Neuronal stem cell (in vitro differentiated cells): Measurements from ENCODE around the gene ATP6V1A.

ENCODE experiments used
- DNase-seq: peaks from one replicate; pipeline ENCODE4 v3.0.0-alpha.2; 2013; ENCODE audit warnings: low spot score
- H2AFZ ChIP-seq: one replicate; pipeline ENCODE4 v1.6.1; 2013; ENCODE audit warnings: mild to moderate bottlenecking, low read length, inconsistent platforms
- H2AK5ac ChIP-seq: 2 replicates; pipeline ENCODE4 v1.6.1; 2013; ENCODE audit warnings: low read depth, mild to moderate bottlenecking, inconsistent platforms, low read length, moderate library complexity, mixed read lengths
- H2BK120ac ChIP-seq: 2 replicates; pipeline ENCODE4 v1.6.1; 2013; ENCODE audit warnings: low read depth, mild to moderate bottlenecking, inconsistent platforms, low read length, moderate library complexity, mixed read lengths
- H2BK12ac ChIP-seq: one replicate; pipeline ENCODE4 v1.6.1; 2013; ENCODE audit warnings: low read length, inconsistent platforms
- H2BK15ac ChIP-seq: 2 replicates; pipeline ENCODE4 v1.6.1; 2013; ENCODE audit warnings: mild to moderate bottlenecking, low read length, inconsistent platforms, mixed read lengths
- H2BK5ac ChIP-seq: one replicate; pipeline ENCODE4 v1.6.1; 2013; ENCODE audit warnings: inconsistent platforms, mild to moderate bottlenecking, low read length, moderate library complexity
- H3K14ac ChIP-seq: one replicate; pipeline ENCODE4 v1.6.1; 2013; ENCODE audit warnings: low read length, inconsistent platforms
- H3K18ac ChIP-seq: 2 replicates; pipeline ENCODE4 v1.6.1; 2013; ENCODE audit warnings: low read length, inconsistent platforms
- H3K23ac ChIP-seq: 2 replicates; pipeline ENCODE4 v1.6.1; 2013; ENCODE audit warnings: low read depth, mild to moderate bottlenecking, mixed read lengths, low read length, inconsistent platforms; ENCODE audit not compliant: poor library complexity
- H3K27ac ChIP-seq: replicated peaks from 3 replicates; pipeline ENCODE4 v1.5.1; 2013; ENCODE audit warnings: low read length, inconsistent platforms
- H3K27me3 ChIP-seq, 3 experiments: 2 replicates each; pipeline ENCODE4 v1.6.1; 2013; ENCODE audit warnings: low read length in 3 of 3, mild to moderate bottlenecking in 2 of 3, inconsistent platforms in 1 of 3, low read depth in 1 of 3, mixed read lengths in 1 of 3, moderate library complexity in 1 of 3; ENCODE audit not compliant: control insufficient read depth in 3 of 3, insufficient read depth in 3 of 3
- H3K36me3 ChIP-seq, 2 donors: replicated peaks in 1 of 2; 2 replicates each; pipeline ENCODE4 v1.6.1; 2013; ENCODE audit warnings: low read length in 2 of 2; ENCODE audit not compliant: control insufficient read depth in 2 of 2, insufficient read depth in 2 of 2
- H3K4ac ChIP-seq: 2 replicates; pipeline ENCODE4 v1.6.1; 2013; ENCODE audit warnings: inconsistent platforms, mild to moderate bottlenecking, low read length, moderate library complexity
- H3K4me1 ChIP-seq, 2 donors: 1 replicate in 1 of 2; 2 replicates in 1 of 2; pipeline ENCODE4 v1.6.1; 2013; ENCODE audit warnings: low read length in 2 of 2, low read depth in 1 of 2; ENCODE audit not compliant: control insufficient read depth in 2 of 2, insufficient read depth in 1 of 2
- H3K4me2 ChIP-seq: one replicate; pipeline ENCODE4 v1.6.1; 2013; ENCODE audit warnings: mild to moderate bottlenecking, low read length, inconsistent platforms; ENCODE audit not compliant: insufficient read depth, poor library complexity, severe bottlenecking
- H3K4me3 ChIP-seq, 2 donors: 2 replicates each; pipeline ENCODE4 v1.5.1; 2013; ENCODE audit warnings: low read length in 2 of 2, mild to moderate bottlenecking in 2 of 2, inconsistent platforms in 1 of 2, moderate library complexity in 1 of 2
- H3K79me1 ChIP-seq: one replicate; pipeline ENCODE4 v1.6.1; 2013; ENCODE audit warnings: low read depth, mild to moderate bottlenecking, inconsistent platforms, low read length, moderate library complexity
- H3K9ac ChIP-seq: one replicate; pipeline ENCODE4 v1.6.1; 2013; ENCODE audit warnings: mild to moderate bottlenecking, low read depth, low read length, inconsistent platforms; ENCODE audit not compliant: poor library complexity
- H3K9me3 ChIP-seq, 2 donors: replicated peaks in 1 of 2; 2 replicates each; pipeline versions ENCODE3 to v1.6.1; 2013; ENCODE audit warnings: low read length in 2 of 2, mild to moderate bottlenecking in 2 of 2, inconsistent platforms in 1 of 2, low read depth in 1 of 2, mixed read lengths in 1 of 2, moderate library complexity in 1 of 2; ENCODE audit not compliant: control insufficient read depth in 2 of 2, insufficient read depth in 1 of 2
- H4K8ac ChIP-seq: one replicate; pipeline ENCODE4 v1.6.1; 2013; ENCODE audit warnings: low read depth, mild to moderate bottlenecking, inconsistent platforms, low read length, moderate library complexity
- H4K91ac ChIP-seq: one replicate; pipeline ENCODE4 v1.6.1; 2013; ENCODE audit warnings: low read length, low read depth, mild to moderate bottlenecking, inconsistent platforms; ENCODE audit not compliant: poor library complexity
- WGBS, 2 donors: extraction: QIAGEN DNeasy Blood & Tissue Kit; methylation state at CpG; one replicate each; pipeline ENCODE4 v1.1.7; 2013; ENCODE audit warnings: missing lambda C conversion rate in 2 of 2, mixed read lengths in 1 of 2; ENCODE audit not compliant: insufficient read length in 2 of 2, insufficient replicate concordance in 1 of 2; ENCODE audit errors: extremely low coverage in 2 of 2; 5-methylcytosine and 5-hydroxymethylcytosine counted together

ATP6V1A gene

GRCh38 chr3:113745756-113746547 is 883 bp upstream of the ATP6V1A start, which contains the start of gene NAA50:
Gene NAA50 (minus strand): TSS chr3:113746249. CDS start chr3:113745949, 300 bp downstream.
- H2BK15ac ChIP-seq, result peak within 1 kb of the TSS; percentile 27
- H3K27me3 ChIP-seq, result no peaks in the 10 kb centered on the region
- H3K9me3 ChIP-seq, result no peaks in the 10 kb centered on the region
- H4K8ac ChIP-seq, result no peak within 1 kb of the TSS
- H4K91ac ChIP-seq, result no peak within 1 kb of the TSS
- peak within 1 kb of the TSS; percentile 98 for H3K27ac ChIP-seq
- peaks cover 2 to 33% of the 10 kb centered on the region in 2 donors for H3K36me3 ChIP-seq
- peak within 1 kb of the TSS; percentile 96 for H3K18ac ChIP-seq
- peak within 1 kb of the TSS; percentile 91 to 97 for H3K4me3 ChIP-seq
- H3K14ac ChIP-seq, result peak within 1 kb of the TSS; percentile 25
- H3K9ac ChIP-seq, result peak within 1 kb of the TSS; percentile 93
- DNase-seq, result peak; percentile 89
- no CpG with 5 or more reads among the region's 72 CpGs for WGBS, 2 donors
- peak within 1 kb of the TSS; percentile 77 for H3K4ac ChIP-seq
- peak within 1 kb of the TSS; percentile 71 for H2BK5ac ChIP-seq
- H3K23ac ChIP-seq, result peak within 1 kb of the TSS; percentile 96
- H3K79me1 ChIP-seq, result peaks cover 7% of the 10 kb centered on the region
- peak within 1 kb of the TSS; percentile 98 for H2AFZ ChIP-seq
- H3K4me1 ChIP-seq, result peaks cover 4 to 25% of the 10 kb centered on the region in 2 donors
- peak within 1 kb of the TSS; percentile 84 for H3K4me2 ChIP-seq
- no peak within 1 kb of the TSS for H2BK12ac ChIP-seq
- peak within 1 kb of the TSS; percentile 85 for H2AK5ac ChIP-seq
- H2BK120ac ChIP-seq, result no peak within 1 kb of the TSS

DNA sequence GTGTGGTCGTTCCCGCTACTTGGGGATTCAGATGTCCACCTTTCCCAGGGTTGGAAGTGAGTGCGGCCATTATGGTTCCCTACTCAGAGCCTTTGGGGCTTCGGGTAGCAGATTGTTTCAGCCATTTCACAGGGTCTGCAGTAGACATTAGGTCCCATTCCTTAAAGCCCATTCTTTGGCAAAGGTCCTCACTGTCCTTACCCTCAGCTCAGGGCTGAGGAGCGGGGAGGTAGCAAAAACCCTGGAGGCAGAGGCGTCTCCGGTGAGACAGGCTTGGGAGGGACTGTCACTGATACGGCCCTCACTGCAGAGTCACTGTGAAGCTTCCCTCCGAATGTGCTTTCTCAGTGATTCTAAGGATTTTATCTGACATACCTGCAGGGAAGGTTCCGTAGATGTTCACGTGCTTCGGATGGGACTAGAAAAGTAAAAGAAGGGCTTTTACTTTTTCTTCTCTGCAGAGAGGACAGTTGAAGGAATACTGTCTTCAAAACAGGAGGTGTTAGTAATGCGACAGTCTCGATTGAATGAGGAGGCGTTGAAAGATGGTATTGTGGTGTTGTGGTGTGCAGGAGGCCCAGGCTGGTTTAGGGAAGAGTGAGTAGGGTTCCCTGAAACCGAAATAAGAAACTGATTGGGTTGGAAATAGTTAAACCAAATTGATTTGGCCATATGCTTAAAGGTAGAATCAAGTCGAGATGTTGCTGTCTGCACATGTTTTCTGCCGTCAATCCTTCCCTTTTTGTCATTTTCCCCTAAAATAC is 630 bp downstream of the ATP6V1A start:
- peak overlapping the region; percentile 64 for H3K27ac ChIP-seq
- no peaks in the 10 kb centered on the region for H3K27me3 ChIP-seq
- peaks cover 7% of the 10 kb centered on the region for H3K79me1 ChIP-seq
- no peak overlapping the region for H2BK120ac ChIP-seq
- H3K18ac ChIP-seq, result peak overlapping the region; percentile 15
- peak overlapping the region; percentile 84 for H3K4me2 ChIP-seq
- no peak overlapping the region for H3K14ac ChIP-seq
- peak overlapping the region; percentile 98 for H2AFZ ChIP-seq
- H3K4me1 ChIP-seq, result peaks cover 4 to 25% of the 10 kb centered on the region in 2 donors
- H3K4ac ChIP-seq, result no peak overlapping the region
- DNase-seq, result peak; percentile 6
- peaks cover 0 to 18% of the 10 kb centered on the region in 2 donors for H3K36me3 ChIP-seq
- no peak overlapping the region for H2BK15ac ChIP-seq
- H3K9me3 ChIP-seq, result no peaks in the 10 kb centered on the region
- H3K4me3 ChIP-seq, result peak overlapping the region; percentile 91 to 97
- H4K8ac ChIP-seq, result no peak overlapping the region
- H2AK5ac ChIP-seq, result no peak overlapping the region
- peak overlapping the region; percentile 85 for H3K9ac ChIP-seq
- H2BK5ac ChIP-seq, result no peak overlapping the region
- WGBS, 2 donors, result no CpG with 5 or more reads among the region's 18 CpGs
- no peak overlapping the region for H2BK12ac ChIP-seq
- no peak overlapping the region for H3K23ac ChIP-seq
- H4K91ac ChIP-seq, result no peak overlapping the region

DNA sequence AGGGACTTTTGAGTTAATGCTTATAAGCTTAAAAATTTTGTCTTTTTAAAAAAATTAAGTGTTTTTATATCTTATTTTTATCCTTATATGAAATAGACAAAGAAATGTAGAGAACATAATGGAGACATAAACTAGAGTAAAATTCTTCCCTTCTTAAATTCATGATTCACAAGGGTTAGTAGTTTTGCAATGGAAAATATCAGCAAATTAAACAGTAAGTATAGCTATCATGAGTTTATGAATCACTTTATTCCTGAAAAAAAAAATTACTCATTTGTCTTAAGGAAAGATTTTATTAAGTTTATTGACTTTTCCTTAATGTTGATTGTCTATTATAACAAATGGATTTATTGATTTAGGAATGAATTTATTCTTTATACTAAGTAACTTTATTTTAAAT is 4.3 kb downstream of the ATP6V1A start:
- no peak overlapping the region for H2BK120ac ChIP-seq

More for the DNA sequence above, 4.3 kb downstream of the ATP6V1A start:
- Histone ChIP-seq H3K79me1 (no peaks in the 10 kb centered on the region), H3K14ac (no peak overlapping the region), H3K9me3 (no peaks in the 10 kb centered on the region), H2AK5ac (no peak overlapping the region), H3K4me2 (no peak overlapping the region), H3K27ac (no peak overlapping the region), H2AFZ (no peak overlapping the region), H3K36me3 (no peaks in the 10 kb centered on the region), H4K8ac (no peak overlapping the region), H3K9ac (no peak overlapping the region), H4K91ac (no peak overlapping the region), H3K27me3 (no peaks in the 10 kb centered on the region), H3K4me3 (no peak overlapping the region), H2BK5ac (no peak overlapping the region), H2BK12ac (no peak overlapping the region), H2BK15ac (no peak overlapping the region), H3K4me1 (peaks cover 0 to 13% of the 10 kb centered on the region in 2 donors), H3K18ac (no peak overlapping the region), H3K23ac (no peak overlapping the region), H3K4ac (no peak overlapping the region)
- no peak for DNase-seq
